Endometrial microvascular endothelial cells (primary cell): ENCODE measurements around the gene PMM2. TPM values are rescaled to one million over a fixed set of nuclear protein-coding genes. Genes with fewer than 3 reads are reported as not detected.
"Not testable (repeated sequence)": the region's sequence is repeated elsewhere in the genome, so short reads cannot be mapped to it uniquely, and the experiment has no call there.

Experiments
- in situ Hi-C: cut with HindIII; loops from 2 replicates; pipeline ENCODE4 v1.10.0; 2017; ENCODE audit warnings: low sequenced_read_pairs, low pct_unique_long_range_greater_than_20kb; ENCODE audit errors: inconsistent ontology term
- total RNA-seq: library from RNA; depleted of rRNA; stranded (reverse); fragments of >200 nt; gene quantifications from one replicate; pipeline ENCODE4 v1.2.3, GENCODE V29; 2015; ENCODE audit errors: inconsistent ontology term

Gene PMM2
- total RNA-seq, 1 donor from 2014 or later, result 55.6 TPM

GRCh38 chr16:8859913-8860881 is 62.6 kb downstream of the PMM2 start:
- in situ Hi-C loops, result loop anchor here (10.0 kb wide), 1 partner anchor 55 kb away; no protein-coding TSS in a partner anchor

DNA sequence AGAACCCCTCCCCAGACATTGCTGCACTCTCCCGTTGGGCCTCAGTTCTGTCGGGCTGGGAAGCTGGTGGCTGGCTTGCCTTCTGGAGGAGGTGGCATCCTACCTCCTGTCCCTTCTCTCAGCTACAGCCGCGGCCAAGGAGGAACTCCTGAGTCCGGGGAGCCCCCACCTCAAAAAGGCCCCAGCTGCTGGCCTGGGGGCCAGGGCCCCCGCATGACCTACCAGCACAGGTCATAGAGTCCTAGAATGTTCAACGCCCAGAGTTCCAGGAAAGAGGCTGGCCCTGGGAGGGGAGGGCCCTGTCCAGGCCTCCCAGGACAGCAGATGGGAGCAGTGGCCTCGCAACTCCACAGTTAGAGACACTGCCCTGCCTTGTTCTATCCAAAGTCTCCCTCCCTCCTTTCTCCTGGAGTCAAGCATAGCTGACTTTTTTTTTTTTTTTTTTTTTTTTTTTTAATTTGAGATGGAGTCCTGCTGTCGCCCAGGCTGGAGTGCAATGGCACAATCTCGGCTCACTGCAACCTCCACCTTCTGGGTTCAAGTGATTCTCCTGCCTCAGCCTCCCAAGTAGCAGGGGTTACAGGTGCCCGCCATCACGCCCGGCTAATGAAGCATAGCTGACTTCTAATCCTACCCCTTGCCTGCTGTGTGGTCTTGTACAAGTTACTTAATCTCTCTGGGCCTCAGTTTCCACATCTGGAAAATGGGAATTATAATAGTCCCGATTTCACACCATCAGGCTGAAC is 64.1 kb downstream of the PMM2 start:
- in situ Hi-C loops, result no loop called here

DNA sequence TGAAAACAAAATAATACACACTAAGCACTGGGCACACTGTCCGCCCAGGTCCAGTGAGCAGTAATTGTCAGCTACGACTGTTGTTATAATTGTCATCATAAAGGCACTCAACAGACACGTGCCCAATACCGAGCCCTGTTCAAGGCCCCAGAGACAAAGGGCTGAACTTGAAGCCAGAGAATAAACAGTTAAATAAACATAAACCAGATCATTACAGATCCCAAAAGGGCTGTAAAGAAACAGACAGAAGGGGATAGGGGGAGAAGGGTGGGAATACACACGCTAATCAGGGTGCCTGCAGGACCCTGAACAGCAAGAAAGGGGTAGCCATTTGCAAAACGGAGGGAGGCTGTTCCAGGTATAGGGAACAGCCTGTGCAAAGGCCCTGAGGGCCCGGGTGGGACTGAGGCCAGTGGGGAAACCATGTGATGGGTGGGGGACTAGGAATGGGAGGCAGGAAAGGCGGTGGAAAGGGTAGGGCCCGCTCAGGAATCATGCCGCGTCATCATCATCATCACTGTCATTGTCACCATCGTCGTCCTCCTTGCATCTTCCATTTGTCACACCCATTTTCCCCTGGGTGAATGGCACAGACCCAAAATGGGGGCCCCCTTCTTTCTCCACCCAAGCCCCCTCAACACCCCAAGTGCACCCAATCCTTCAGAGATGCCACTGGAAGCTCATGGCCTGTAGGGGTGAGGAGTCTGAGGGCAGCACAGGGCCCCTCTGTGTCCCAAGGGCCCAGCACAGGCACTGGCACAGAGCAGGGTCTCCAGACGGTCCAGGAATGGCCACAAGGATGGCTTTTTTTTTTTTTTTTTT is 64.9 kb downstream of the PMM2 start:
- in situ Hi-C loops, result no loop called here

DNA sequence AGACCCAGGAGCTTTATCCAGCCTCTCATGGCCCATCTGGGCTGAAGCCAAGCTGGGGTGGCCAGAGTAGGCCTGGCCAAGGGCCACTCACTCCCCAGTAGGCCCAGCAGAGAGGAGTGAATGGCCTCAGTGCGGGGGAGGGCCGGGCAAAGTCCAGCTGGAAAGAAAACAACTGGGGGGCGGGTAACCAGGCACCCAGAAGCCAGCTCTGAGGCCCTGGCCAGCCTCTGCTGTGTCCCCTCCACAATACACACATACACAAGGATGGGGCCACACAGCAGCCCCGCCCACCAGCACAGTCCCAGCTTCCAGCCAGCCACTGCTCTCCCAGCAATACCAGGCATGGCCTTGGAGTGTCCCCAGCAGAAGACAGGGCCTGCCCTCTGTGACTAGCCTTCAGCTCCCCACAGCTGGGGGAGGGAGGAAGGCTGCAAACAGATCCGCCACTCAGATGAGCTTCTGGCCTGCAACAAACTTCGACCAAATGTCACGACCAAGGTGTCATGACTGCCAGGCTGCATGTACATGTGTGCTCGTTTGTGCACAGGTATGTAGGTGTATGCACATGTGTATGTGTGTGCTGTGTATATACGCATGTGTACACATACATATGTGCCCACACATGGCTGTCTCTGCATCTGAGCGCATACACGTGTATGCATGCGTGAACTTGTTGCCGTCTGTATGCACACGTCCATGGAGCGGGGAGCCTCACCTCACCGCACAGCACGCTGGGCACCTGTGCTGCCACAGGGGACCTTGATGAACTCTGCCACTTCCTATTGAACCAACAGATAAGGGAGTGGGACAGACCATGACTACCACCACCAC is 66.2 kb downstream of the PMM2 start:
- in situ Hi-C loops, result no loop called here

DNA sequence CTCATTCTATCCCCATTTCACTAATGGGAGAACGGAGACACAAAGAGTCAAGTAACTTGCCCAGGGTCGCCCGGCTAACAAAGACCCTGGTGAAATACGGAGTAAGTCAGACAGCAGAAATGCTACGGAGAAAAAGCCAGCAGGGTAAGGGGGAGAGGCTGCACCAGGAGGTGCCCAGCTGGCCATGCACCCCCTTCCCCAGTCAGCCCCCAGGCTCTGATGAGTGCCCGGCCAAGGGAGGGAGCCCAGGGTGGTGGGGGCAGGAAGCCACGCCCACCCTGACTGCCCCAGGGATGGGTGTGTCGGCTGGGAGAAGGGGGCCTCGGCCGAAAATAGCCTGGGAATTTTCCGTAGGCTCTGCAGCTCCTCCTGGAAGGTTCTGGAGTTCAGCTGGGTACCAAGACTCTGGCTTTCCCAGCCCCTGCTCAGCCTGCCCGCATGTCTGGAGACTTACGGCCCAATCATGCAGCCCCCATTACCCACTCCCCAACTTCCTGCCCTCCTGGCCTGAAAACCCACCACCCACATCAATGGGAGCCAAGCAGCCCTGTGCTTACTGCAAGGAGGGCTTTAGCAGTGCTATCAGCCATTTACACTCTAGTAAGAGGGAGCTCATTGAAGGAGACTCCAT is 67.0 kb downstream of the PMM2 start:
- in situ Hi-C loops, result no loop called here

DNA sequence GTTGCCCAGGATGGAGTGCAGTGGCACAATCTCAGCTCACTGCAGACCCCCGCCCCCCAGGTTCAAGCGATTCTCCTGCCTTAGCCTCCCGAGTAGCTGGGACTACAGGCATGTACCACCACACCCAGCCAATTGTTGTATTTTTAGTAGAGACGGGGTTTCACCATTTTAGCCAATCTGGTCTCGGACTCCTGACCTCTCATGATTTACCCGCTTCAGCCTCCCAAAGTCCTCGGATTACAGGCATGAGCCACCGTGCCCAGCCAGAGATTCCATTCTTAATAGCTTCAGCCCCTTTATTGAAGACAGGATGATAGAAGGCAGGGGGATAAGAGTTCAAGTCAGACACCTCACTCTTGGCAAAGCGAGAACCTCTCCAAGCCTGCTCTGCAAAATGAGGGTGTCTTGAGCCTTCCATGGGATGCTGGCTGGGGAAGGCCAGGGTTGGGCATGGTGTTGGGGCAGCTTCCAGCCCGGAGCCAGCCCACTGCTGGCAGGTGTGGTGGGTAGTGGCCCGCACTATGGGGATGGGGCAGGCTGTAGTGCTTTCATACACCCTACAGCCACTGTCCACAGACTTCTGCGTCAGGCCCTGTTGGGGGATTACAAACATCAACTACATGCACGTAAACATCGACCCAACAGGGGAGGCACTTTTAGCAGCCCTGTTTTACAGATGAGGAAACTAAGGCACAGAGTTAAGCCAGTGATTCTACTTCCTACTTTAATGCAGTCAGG is 67.7 kb downstream of the PMM2 start:
- in situ Hi-C loops, result no loop called here

GRCh38 chr16:8866118-8866883 is 68.7 kb downstream of the PMM2 start:
- in situ Hi-C loops, result no loop called here

DNA sequence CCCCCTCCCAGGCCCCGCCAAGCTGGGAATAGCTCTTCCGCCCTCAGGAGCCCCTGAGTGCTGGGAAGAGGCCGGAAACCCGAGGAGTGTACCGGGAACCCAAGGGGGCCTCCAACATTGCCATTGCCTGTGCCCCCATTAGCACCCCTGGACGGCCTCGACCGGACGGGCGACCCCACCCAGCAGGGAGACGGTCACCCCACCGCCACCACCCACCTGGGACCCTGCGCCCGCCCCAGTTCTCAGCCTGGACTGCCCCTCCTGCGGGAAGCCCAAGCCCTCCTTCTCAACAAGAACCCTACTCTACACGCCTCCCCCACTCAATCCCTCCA is 69.2 kb downstream of the PMM2 start:
- in situ Hi-C loops, result no loop called here

DNA sequence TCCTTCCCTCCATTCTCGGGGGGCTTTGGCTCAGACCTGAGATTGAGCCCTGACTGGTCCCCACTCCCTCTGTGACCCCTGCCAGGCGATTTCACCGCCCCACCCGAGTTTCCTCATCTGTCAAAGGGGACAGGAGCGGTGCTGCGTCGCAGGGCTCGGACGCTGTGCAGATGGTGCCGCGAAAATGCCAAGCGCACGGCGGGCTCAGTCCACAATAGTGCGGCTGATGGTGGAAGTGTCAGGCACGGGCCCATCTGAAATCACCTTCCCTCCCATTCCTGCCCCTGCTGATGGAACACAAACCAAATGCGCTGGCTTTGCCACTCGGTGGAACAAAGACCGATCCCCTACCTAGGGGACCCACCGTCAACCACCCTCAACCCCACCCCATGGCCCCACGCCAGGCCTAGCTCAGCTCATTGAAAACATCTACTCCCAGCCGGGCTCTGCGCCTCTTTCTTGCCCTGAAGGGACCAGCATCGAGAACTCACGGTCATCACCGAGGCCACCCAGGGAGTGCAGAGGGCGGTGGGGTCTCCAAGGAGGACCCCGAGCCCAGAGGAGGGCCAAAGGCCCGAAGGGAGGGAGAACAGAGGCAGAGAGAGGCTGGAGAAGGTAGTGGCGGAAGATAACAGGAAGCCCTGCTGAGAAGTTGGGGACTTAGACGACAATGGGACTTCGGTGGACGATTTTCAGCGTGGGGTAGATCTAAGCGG is 69.7 kb downstream of the PMM2 start:
- in situ Hi-C loops, result no loop called here

DNA sequence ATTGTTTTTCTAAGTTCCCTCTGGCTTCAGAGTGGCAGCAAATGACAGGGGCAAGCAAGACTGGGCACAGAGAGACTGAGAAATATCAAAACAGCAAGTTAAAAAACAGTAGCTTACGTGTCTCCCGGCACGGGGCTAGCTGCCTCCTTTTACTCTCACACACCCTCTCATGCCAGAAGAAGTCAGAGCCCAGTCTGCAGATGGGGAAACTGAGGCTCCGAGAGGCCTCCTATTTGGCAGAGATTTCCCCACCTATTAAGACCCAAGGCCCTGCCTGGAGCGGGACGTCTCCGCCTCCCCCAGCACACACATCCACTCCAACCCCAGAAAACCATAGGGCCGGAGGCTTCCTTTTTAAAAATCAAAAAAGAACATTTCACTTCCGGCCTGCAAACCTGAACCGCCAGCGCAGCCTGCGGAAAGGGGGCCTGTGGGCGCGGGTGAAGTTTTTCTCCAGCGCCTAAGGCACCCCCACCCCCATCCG is 70.3 kb downstream of the PMM2 start:
- in situ Hi-C loops, result no loop called here

DNA sequence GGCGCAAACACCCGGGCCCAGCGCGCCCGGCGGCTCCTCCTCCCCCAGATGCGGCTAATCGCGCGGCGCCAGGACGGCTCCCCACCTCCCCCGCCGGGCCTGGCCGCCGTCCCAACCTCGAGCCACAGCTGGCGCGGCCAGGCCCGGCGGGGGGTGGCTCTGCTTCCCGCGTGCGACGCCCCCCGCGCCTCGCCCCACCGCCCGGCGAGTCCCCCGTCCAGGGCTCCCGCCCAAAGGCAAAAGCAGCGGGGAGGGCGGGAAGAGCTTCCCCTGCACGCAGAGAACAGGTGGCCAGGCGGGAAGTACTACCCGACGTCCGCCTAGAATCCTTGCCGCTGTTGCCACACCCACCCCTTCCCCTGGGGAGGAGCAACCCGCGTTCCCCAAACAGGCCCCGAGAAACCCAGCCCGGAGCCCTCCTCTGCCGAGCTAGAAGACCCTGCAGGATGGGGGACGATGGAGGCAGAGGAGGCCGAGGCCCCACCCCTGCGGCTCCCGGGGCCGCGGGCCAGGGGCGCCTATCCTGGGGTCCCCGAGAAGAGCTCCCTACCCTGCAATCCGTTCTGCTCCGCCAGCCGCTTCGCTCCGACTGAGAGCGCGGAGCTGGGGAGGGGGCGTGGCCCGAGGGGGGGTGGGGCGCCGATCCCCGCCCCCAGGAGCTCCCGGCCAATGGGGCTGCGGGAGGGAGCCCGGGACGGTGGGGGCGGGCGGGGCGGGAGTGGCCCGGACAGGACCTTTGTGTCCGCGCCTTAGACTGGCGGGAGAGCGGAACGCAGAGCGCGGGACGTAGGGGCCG is 71.0 kb downstream of the PMM2 start, which contains the start of gene CARHSP1:
Gene CARHSP1 (minus strand): TSS at position 591 of the 796 bp plus-strand sequence. CDS start 9,678 bp downstream, outside the sequence.
- in situ Hi-C loops, result no loop called here

DNA sequence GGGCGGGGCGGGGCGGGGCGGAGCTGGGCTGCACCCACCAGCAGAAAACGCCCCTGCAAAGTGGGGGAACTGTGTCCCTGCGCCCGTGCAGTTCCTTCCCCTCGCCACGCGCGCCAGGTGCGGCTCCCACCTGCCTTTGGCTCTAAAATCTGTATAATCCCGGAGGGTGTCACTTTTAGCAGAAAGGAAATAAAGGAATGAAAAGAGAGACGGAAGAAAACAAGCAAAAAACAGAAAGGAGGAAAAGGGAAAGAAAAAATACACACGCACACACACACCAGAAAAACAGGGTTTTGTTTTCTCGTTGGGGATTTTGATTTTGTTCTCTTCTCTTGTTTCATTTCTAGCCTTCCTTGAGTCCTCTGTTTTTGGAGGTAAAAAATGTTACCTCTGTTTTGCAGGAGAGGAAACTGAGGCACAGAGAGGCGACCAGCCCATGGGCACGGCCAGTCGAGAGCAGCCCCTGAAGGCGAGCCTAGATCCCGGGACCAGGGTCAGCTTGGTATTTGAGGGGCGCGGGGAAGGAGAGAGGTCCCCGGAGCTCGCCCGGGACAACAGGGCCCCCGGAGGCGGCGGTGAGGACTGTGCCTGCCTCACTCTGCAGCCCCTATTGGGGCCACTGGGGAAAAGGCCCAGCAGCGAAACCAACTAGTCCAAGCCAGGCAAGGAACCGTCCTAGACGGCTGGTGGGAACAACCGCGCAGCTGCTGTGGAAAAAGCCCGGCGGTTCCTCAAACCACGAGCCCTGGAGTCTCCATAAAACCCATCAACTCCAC is 71.8 kb downstream of the PMM2 start:
- in situ Hi-C loops, result no loop called here

DNA sequence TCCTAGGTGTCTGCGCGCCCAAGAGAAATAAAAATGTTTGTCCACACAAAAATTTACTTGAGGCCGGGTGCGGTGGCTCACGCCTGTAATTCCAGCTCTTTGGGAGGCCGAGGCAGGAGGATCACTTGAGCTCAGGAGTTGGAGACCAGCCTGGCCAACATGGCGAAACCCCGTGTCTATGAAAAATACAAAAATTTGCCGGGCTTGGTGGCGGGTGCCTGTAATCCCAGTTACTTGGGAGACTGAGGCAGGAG is 72.3 kb downstream of the PMM2 start:
- in situ Hi-C loops, result not testable (repeated sequence)

- in situ Hi-C loops, result no loop called here
Observed at GRCh38 chr16:8872071-8872470, 74.4 kb downstream of the PMM2 start.
